ENCODE results near the gene ADNP2.
"Not testable (repeated sequence)": the region's sequence is repeated elsewhere in the genome, so short reads cannot be mapped to it uniquely, and the experiment has no call there.

ADNP2 gene

GRCh38 chr18:80154293-80154692 is 45.2 kb downstream of the ADNP2 start:
- peak; percentile 50 for TF ChIP-seq CTCF (IDR thresholded peaks at IDR 0.05; ENCODE audit: control extremely low read depth, extremely low read depth, low read depth, missing control alignments)
- ChIA-PET CTCF (interaction anchor here (0.8 to 8.6 kb wide), 9 partner anchors 12 to 190 kb away, joined by 3 to 74 read pairs (median 5); partner anchors contain the start of genes HSBP1L1 and RBFA), POLR2A (no interaction called here)
- DNase-seq (ENCODE audit: extremely low spot score) = no peak

- peak; percentile 94 for TF ChIP-seq CTCF (IDR thresholded peaks at IDR 0.05; ENCODE audit: control extremely low read depth, extremely low read depth, low read depth, missing control alignments)
- POLR2A ChIA-PET = no interaction called here
- CTCF ChIA-PET = interaction anchor here (0.9 to 8.6 kb wide), 21 partner anchors 10 to 479 kb away, joined by 3 to 75 read pairs (median 7); no protein-coding TSS in a partner anchor
- DNase-seq (ENCODE audit: extremely low spot score) = peak; percentile 68
Observed at GRCh38 chr18:80157708-80158343, 48.8 kb downstream of the ADNP2 start.

- no peak for TF ChIP-seq CTCF (IDR thresholded peaks at IDR 0.05; ENCODE audit: control extremely low read depth, extremely low read depth, low read depth, missing control alignments)
- no peak for DNase-seq (ENCODE audit: extremely low spot score)
- ChIA-PET CTCF (interaction anchor here (0.9 to 8.6 kb wide), 19 partner anchors 10 to 480 kb away, joined by 3 to 75 read pairs (median 8); no protein-coding TSS in a partner anchor), POLR2A (no interaction called here)
Observed at GRCh38 chr18:80158365-80158764, 49.3 kb downstream of the ADNP2 start.

- ChIA-PET POLR2A (no interaction called here), CTCF (interaction anchor here (0.9 to 8.6 kb wide), 15 partner anchors 9 to 255 kb away, joined by 3 to 75 read pairs (median 3); partner anchors contain the start of gene PARD6G)
- TF ChIP-seq CTCF (IDR thresholded peaks at IDR 0.05; ENCODE audit: control extremely low read depth, extremely low read depth, low read depth, missing control alignments) = peak; percentile 70
- peak; percentile 82 for DNase-seq (ENCODE audit: extremely low spot score)
Observed at GRCh38 chr18:80159713-80160636, 50.9 kb downstream of the ADNP2 start.

- DNase-seq (ENCODE audit: extremely low spot score) = no peak
- CTCF ChIA-PET = interaction anchor here (8.6 kb wide), 1 partner anchor 7 kb away, joined by 74 read pairs; no protein-coding TSS in a partner anchor
- POLR2A ChIA-PET = no interaction called here
- TF ChIP-seq CTCF (IDR thresholded peaks at IDR 0.05; ENCODE audit: control extremely low read depth, extremely low read depth, low read depth, missing control alignments) = no peak
Observed at GRCh38 chr18:80161781-80162417, 52.8 kb downstream of the ADNP2 start.

- TF ChIP-seq CTCF (IDR thresholded peaks at IDR 0.05; ENCODE audit: control extremely low read depth, extremely low read depth, low read depth, missing control alignments) = no peak
- CTCF ChIA-PET = no interaction called here
- POLR2A ChIA-PET = no interaction called here
- DNase-seq (ENCODE audit: extremely low spot score) = no peak
Observed at GRCh38 chr18:80163183-80163582, 54.1 kb downstream of the ADNP2 start.

GRCh38 chr18:80164727-80165355 is 55.8 kb downstream of the ADNP2 start:
- POLR2A ChIA-PET; CTCF ChIA-PET; DNase-seq (ENCODE audit: extremely low spot score): not testable (repeated sequence)
